NCI-H146 treated with DMSO at 0.1 percent for 48 hours (cell line): ENCODE data around the gene OR5K1.

Source experiments
- DNase-seq: peaks from one replicate; lab custom pipeline; 2025; ENCODE audit not compliant: unreplicated experiment; lab: John Stamatoyannopoulos, UW

The OR5K1 gene

DNA sequence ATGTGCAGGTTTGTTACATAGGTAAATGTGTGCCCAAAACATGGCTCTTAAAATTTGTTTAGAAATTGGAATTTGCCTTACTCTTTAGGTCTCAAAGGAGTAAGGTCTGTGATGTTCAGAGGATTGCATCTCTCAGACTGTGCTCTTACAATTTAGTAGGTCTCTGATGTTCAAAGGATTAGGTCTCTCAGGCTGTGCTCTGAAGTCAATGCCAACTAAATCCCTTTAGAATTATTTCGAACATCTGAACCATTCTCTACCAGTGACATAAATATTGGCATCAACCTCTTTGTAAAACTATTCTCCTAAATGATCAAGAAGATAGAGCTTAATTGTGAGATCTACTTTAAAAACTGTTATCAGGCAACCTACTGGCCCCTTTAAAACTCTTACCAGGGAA, at the start of gene OR5K1:
OR5K1 (plus strand) TSS at position 301 of the 400 bp plus-strand sequence. CDS start 6,376 bp downstream, outside the sequence.
- no peak for DNase-seq

DNA sequence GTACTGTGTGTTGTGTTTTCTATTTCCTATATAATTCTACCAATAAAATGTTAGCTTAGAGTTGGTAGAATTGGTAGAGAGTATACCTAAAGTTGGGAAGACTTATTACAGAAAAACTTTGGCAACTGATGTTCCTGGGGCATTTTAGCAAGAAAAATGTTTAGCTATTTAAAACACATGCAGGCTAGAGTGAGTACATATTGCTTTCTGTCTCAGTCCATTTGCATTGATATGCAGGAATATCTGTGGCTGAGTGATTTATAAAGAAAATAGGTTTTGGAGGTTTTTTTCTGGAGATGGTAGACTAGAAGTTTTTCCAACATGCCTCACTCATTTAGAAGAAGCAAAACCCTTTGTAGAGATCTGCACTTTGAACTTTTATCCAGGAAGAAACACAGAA, 30.4 kb upstream of the OR5K1 start:
- DNase-seq = no peak

DNA sequence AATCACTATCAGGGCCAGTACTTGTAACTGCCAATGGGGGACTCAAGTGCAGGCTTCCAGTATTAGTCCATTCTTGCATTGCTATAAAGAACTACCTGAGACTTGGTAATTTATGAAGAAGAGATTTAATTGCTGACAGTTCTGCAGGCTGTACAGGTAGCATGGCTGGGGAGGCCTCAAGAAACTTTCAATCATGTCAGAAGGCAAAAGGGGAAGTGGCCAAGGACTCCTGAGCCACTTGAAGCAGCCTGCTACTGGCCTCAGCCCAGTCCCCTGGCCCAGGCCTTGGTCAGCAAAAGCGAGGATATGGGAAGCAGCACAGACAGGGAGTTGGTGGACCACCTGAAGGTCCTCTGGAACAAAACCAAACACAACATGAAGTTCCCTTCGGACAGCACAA, 29.2 kb upstream of the OR5K1 start:
- DNase-seq = no peak

DNA sequence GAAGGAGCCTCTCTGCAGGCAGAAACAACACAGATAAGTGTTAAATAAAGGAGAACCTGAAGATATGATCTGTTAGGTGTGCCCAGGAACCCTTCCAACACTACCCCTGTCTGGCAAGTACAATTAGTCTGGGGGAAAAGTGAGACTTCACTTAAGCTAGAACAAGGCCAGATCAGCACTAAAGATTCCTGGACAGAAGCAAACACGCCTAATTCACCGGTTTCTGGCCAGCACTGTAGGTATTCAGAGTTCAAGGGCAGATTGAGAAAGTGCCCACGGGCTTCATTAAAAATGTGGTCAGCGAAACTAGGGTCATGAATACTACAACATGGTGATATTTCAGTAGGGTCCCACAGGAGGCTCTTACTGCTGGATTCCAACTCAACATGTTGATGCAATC, 28.6 kb upstream of the OR5K1 start:
- DNase-seq = no peak

DNA sequence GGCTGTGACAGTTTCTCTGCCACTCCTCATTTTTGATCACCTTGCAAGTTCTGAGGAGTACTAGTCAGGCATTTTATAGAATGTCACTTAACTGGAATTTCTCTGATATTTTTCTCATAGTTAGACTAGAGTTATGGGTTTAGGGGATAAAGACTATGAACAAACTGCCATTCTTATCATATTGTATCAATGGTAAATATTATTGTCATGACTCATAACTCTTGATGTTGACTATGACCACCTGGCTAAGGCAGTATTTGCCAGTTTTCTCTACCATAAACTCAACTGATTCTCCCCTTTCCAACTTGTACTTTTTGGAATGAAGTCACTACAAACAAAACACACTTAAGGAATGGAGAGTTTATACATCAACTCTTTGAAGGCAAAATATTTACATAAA, 22.7 kb upstream of the OR5K1 start:
- DNase-seq = no peak

DNA sequence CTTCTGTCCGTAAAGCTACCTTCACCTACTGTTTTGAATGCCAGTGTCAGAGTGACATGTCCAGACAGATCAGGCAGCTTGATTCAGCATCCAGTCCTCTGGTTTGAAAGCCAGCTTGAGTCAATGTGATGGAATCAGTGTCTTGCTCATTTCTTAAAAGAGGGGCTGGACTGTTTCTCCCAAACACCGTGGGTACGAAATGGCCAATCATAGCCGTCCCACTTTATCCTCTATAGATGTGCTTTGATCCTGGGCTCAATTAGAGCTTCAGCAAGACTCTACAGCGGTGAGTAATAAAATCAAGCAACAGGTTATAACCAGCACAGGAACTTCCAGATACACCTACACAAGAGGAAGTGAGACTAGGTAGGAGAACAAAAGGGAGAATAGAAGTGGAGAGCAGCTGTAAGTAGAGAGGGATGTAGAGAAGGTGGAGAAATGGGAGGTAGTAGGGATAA, 17.0 kb upstream of the OR5K1 start:
- DNase-seq = no peak

DNA sequence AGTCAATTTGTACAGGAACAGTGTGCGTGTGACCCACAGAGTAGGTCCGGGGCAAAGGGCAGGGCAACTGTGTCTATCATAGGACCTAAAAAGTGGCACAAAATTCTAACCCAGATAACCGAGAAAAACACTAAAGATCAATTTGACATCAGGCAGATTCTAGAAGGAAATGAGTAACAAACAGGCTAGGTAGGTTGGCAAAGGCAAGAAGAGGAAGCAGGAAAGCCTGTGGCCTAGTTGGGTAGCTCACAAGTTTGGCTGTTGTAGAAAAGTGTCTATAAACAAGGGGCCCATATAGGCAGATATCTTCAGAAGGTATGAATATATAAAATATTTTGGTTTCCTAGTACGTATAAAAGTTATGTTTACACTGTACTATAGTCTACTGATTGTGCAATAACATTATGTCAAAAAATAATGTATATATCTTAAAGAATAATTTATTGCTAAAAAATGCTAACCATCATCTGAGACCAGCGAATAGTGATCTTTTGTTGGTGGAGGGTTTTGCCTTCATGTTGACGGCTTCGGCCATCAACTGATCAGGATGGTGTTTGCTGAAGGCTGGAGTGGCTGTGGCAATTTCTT, 13.3 kb upstream of the OR5K1 start:
- no peak for DNase-seq

DNA sequence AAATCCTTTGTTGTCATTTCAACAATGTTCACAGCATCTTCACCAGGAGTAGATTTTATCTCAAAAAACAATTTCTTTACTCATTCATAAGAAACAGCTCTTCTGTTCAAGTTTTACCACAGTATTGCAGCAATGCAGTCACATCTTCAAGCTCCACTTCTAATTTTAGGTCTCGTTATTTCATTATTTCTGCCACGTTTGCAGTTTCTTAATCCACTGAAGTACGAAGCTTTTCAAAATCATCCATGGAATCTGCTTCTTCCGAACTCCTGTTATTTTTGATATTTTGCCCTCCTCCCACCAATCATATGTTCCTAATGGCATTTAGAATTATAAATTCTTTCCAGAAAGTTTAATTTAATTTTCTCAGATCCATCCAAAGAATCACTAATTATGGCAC, 12.6 kb upstream of the OR5K1 start:
- no peak for DNase-seq

DNA sequence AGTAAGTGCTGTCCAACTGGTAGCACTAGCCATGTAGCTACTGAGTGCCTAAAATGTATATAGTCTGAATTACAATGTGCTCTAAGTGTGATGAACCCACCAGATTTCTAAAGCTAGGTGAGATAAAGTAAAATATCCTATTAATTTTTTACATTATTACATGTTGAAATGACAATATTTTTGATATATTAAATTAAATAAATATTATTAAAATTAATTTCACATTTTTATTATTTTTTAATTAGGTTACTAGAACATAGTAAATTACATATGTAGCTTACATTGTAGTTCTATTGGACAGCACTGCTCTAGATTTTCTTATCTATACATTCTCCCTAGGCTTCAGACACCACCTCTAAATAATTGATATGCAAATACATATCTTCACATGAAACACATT, 9.2 kb upstream of the OR5K1 start:
- no peak for DNase-seq

DNA sequence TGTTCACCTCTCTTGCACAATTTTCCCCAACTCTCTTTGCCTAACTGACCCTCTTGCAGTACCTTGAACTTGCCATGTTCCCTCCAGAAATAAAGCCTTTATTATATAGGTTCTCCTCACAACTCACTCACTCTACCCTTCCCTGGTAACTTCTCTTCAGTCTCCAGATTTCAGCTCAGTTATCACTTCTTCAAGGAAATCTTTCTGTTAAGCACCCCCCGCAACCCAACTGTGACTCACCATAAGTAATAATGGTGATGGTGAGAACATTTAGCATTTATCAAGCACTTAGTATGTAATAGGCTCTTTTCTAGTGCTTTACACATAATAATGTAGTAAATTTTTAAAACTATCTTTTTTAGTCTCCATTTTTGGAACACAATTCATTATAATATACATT, 8.1 kb upstream of the OR5K1 start:
- DNase-seq = no peak

DNA sequence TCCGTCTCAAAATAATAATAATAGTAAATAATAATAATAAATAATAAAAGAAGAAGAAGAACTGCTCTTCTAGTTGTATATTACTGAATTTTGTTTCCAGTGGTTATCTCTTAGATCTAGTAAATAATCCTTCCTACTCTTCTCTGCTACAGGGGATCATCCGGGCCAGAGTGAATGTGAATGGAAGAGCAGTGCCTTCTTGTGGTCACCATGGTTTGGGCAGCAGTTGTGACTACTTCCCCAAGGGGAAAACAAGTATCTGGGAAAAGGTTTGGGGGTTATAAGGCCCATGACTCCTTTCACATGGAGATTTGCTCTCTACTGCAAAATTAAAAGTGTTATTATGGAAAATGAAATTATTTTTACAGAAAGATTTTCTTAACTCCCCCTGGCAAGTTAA, 5.5 kb upstream of the OR5K1 start:
- no peak for DNase-seq

DNA sequence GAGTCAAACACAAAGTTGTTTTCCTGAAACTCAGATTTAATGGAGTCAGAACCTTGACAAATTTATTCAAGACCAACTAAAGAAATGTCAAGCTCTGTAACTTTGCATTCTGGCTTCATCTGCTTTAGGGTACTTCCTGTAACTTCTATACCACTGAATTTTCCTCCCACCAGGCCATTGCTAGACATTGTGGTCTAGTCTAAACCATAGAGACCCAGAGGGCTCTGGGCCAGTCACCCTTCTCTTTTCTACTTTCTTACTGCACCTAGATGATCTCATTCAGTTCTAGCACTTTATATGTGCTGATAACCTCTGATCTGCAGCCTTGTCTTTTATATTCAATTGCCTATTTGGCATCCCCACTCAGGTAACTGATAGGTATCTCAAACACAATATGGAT, 2.8 kb upstream of the OR5K1 start:
- DNase-seq = no peak

DNA sequence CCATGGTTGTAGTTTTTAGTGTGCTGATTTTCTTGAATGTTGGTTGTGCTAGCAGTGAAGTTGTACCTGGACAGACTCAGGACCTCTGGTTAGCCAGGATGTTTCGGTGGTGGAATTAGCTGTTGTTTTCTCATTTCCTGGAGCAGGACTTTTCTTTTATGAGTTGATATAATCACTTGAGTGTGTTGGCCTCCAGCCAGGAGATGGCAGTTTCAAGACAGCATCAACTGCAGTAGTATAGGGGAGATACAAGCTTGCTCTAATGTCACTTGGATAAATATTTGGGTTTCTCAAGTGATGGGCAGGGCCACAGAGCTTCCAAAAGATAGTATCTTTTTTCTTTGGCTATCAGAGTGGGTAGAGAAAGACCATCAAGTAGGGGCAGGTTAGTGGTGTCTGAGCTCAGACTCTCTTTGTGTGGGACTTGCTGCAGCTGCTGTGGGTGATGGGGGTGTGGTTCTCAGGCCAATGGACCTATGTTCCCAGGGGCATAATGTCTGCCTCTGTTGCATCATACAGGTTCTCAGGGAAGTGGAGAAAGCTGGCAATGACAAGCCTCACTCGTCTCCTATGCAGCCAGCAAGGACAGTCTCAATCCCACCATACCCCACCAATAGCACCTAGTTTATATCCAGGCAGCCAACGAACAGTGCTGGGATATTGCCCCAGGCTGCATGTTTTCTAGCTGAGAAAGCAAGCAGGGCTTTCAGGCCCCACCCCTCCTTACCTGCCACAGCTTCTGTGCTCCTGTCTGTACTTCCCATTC, 19.9 kb downstream of the OR5K1 start:
- no peak for DNase-seq

DNA sequence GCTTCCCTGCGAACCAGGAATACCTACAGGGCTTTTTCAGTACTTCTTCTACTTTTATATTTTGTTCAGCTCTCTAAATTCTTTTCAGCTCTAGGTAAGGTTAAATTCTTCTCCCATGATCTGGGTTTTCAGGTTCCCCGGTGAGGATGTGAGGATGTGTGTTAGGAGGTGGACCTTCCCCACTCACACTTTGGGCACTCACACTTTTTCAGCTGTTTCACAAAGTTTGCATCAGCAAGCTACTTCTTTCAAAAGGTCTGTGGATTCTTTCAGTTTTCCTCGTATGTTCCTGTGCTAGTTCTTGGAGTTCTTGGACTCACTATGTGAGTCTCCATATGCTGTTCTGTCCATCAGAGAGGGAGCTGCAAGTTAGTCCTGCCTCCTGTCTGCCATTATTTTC, 20.6 kb downstream of the OR5K1 start:
- DNase-seq = no peak

DNA sequence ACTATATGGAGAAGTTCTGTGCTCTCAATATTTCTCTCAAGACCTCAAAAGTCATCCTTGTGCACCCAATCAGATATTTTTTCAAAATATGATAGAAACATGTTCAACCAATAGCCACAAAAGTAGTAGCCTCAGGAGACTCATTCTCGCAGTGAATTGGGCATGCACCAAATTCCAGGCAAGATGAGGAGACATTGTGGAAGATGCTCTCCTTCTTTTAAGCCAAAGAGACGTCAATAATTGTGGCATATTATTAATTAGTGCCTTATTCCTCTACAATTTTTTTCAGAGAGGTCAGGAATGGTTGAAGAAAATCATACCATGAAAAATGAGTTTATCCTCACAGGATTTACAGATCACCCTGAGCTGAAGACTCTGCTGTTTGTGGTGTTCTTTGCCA, 34.4 kb downstream of the OR5K1 start, which contains the start of gene OR5K2:
OR5K2 (plus strand) TSS at position 301 of the 400 bp plus-strand sequence; CDS start at position 301, 0 bp downstream.
- DNase-seq = no peak

DNA sequence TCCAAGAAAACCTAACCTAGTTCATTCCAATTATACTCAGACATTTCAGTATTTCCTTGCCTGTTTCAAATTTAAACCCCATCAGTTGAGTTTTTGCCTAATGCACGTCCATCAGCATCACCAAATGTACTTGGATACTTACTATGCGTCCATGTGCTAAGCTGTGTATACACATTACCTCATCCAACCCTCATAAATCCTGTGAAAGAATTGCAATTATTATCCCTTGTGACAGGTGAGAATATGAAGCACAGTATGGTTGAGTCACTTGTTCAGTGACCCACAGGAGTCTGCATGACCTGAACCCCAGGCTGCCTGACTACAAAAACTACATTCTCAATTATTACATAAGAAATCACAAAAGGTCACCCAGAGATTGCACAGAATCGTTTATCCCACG, 37.0 kb downstream of the OR5K1 start:
- no peak for DNase-seq

DNA sequence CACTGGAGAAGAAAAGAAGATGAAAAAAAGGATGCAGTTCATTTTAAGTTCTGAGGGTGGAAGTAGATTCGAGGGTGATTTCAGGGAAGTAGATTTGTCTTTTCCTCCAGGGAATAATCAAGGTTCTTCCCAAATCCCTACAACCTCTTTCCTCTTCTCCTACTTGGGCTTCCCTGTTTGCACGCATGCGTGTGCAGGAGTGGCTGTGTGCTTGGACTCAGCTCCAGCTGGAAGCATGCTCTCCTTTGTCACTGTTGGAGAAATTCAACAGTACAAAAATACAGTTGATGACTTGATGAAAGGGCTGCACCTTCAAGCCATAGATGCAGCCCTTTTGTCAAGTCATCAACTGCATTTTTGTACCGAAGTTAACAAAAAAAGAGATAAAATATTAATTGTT, 38.3 kb downstream of the OR5K1 start:
- no peak for DNase-seq

DNA sequence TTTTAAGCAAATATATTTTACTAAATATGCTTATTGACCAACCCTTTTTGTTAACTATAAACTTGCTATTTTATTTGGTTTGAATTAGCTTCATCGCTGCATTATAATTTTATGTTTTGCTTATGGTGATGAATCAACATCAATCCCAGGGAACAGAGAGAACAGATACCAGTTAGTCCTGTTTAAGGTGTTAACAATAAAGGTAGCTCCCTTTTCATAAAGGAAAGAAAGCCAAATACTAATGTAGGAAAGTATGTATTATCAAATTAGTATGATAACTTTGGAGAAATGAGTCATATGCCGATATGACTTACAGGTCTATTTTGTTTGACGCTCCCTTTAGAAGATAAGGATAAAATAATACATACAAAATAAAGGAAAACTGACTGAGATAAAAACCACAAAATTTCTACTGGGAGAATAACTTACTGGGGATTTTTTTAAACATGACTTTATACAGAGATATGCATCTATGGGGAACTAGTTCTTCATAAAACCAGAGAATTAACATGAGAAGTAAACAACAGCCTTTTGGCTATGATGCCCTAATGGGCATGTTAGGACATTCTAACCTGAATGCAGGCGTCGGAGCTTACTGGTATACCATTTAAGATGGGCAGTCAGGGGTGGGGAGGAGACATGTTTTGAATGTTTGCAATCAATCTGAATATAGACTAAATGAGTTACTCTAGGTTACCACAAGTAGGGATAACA, 39.0 kb downstream of the OR5K1 start:
- no peak for DNase-seq

DNA sequence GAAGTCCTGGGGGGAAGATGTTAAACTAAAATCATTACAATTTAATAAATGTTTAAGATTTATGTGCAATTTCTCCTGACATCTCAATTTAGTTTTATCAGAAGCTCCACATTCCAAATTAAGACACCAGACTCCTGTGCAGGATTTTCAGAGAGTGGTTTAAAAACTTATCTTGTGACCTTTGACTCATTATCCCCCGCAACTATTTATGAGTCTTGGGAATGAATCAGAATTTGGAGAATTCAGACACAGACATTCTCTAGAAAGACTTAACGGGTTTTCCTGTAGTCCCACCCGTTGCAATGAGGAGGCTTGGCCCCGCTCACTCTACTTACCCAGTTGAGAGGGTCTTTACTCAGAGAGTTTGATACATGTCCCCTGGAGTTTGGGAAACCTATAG, 41.5 kb downstream of the OR5K1 start:
- no peak for DNase-seq

DNA sequence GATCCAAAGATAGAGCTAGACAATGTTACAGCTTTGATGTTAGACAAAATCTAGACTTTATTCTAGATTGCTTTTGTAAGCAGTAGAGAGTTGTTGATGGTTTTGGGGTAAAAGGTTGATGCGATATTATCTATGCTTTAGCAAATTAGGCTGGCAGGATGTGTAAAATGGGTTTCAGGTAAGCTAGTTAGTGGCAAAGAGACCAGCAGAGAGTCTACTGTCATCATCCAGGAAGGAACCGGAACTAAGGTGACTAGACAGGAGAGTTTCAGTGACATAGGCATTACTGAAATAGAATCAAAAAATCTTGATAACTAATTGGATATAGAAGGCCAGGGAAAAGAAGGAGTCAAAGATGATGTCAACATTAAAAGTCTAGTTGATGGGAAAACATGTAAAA, 45.6 kb downstream of the OR5K1 start:
- no peak for DNase-seq

DNA sequence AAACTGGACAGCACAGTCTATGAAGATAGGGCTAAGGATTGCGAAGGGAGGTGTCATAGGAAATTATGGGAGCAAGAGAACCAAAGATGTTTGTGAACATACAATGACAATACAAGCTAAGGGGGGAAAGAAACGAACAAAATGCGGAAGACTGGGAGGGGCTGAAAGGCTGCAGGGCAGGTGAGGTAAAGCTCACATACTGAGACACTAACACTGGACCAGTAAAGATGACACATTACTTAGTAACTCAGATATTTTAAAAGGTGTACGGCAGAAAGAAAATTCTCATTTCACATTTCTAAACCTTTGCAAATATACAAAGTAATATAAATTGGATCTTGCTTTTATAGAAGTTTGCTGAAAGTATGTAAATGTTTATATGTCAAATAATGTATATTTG, 49.6 kb downstream of the OR5K1 start:
- DNase-seq = no peak

DNA sequence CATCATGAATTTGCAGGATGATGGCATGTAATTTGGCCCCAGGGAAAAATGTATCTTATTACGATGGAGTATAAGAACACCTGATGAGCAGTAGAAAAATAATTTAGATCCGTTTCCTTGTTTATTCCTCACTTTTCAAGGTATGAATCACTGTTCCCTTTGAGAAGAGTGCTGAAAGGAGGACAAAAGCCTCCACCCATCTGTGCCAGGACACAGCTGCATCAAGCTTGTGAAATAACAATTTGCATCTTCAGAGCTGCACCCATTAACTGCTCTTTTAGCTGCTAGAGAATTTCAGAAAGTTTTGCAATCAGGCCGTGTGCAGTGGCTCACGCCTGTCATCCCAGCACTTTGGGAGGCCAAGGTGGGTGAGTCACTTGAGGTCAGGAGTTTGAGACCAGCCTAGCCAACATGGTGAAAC, 50.1 kb downstream of the OR5K1 start:
- no peak for DNase-seq
